Vagina (tissue), 2 donors: ENCODE results near the gene CD22.

ENCODE experiments used
- POLR2A ChIP-seq, 2 donors: fragments of 450-650 bp; IDR thresholded peaks; one replicate each; pipeline ENCODE4 v1.6.1; 2017; ENCODE audit warnings: antibody characterized with exemption in 2 of 2, mild to moderate bottlenecking in 2 of 2, moderate library complexity in 2 of 2
- POLR2AphosphoS5 ChIP-seq, 2 donors: sonication (generic); formaldehyde crosslinking; IDR thresholded peaks; one replicate each; pipeline ENCODE4 v1.9.0; 2017; ENCODE audit warnings: antibody characterized with exemption in 2 of 2, mild to moderate bottlenecking in 2 of 2, low read depth in 1 of 2; ENCODE audit not compliant: insufficient read depth in 1 of 2
- TF ChIP-seq, protein P1 (sequence below), 3 experiments: fragments of 450-650 bp in 2 of 3; fragments of 200-600 bp in 1 of 3; sonication (generic) in 1 of 3; IDR thresholded peaks; one replicate each; pipeline ENCODE4 v1.5.1; 2017 to 2019; ENCODE audit warnings: antibody characterized with exemption in 3 of 3, mild to moderate bottlenecking in 2 of 3, moderate library complexity in 2 of 3

GRCh38 chr19:35377656-35378055 lies 48.7 kb downstream of the CD22 start:
- TF ChIP-seq, protein P1, sequence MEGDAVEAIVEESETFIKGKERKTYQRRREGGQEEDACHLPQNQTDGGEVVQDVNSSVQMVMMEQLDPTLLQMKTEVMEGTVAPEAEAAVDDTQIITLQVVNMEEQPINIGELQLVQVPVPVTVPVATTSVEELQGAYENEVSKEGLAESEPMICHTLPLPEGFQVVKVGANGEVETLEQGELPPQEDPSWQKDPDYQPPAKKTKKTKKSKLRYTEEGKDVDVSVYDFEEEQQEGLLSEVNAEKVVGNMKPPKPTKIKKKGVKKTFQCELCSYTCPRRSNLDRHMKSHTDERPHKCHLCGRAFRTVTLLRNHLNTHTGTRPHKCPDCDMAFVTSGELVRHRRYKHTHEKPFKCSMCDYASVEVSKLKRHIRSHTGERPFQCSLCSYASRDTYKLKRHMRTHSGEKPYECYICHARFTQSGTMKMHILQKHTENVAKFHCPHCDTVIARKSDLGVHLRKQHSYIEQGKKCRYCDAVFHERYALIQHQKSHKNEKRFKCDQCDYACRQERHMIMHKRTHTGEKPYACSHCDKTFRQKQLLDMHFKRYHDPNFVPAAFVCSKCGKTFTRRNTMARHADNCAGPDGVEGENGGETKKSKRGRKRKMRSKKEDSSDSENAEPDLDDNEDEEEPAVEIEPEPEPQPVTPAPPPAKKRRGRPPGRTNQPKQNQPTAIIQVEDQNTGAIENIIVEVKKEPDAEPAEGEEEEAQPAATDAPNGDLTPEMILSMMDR (IDR thresholded peaks at IDR 0.05) = no peak
- no peak for TF ChIP-seq POLR2AphosphoS5 (IDR thresholded peaks at IDR 0.05; ENCODE audit: insufficient read depth in 1 of 2, low read depth in 1 of 2)
- TF ChIP-seq POLR2A (IDR thresholded peaks at IDR 0.05) = no peak
